ENCODE data around the gene SPATS2.

GRCh38 chr12:49531745-49532144, 164.5 kb downstream of the SPATS2 start:
- TF ChIP-seq CTCF (IDR thresholded peaks at IDR 0.05) (no peak), EZH2 (IDR thresholded peaks at IDR 0.05; ENCODE audit: borderline replicate concordance, insufficient read depth, low read depth, low read length, poor library complexity, severe bottlenecking) (no peak)
